NCI-H2196 (cell line): Measurements from ENCODE around the gene SLC24A3.

ENCODE experiments used
- DNase-seq: peaks from one replicate; lab custom pipeline; 2025; ENCODE audit not compliant: unreplicated experiment; lab: John Stamatoyannopoulos, UW

Gene SLC24A3

DNA sequence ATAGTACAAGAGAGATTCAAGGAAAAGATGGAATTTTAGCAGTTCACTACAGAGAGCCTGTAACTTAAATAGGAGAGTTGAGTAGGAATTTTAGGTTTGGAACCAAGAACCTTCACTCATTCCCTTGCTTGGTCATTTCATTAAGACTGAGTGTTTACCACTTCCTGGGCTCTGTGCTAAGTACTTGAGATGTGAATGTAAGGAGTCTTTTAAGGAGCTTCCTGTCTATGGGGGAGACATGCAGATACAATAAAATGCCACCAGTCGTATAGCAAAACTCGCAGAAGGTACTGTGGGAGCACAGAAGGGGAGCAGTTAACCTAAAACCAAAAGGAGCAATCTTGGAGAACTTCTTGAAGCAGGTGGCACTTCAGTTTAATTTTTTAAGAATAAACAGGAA lies 204.2 kb downstream of the SLC24A3 start:
- no peak for DNase-seq

DNA sequence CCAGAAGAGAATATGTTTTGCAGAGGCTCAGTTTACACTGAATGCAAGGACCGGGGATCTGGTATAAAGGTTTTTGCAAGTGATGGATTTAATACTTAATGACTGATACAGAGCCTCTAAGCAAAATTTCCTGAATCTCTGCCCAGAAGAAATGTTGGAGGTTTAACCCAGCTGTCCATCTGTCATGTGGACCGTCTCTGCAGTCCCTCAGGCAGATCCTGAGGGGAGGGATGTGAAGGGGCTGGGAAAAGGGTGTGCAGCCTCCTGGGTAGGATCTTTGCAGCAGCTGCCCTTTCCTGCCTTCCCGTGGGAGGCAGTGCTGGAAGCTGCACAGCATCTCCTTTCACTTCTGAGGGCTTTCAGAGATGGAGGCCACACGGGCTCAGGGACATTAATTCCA lies 207.0 kb downstream of the SLC24A3 start:
- no peak for DNase-seq

DNA sequence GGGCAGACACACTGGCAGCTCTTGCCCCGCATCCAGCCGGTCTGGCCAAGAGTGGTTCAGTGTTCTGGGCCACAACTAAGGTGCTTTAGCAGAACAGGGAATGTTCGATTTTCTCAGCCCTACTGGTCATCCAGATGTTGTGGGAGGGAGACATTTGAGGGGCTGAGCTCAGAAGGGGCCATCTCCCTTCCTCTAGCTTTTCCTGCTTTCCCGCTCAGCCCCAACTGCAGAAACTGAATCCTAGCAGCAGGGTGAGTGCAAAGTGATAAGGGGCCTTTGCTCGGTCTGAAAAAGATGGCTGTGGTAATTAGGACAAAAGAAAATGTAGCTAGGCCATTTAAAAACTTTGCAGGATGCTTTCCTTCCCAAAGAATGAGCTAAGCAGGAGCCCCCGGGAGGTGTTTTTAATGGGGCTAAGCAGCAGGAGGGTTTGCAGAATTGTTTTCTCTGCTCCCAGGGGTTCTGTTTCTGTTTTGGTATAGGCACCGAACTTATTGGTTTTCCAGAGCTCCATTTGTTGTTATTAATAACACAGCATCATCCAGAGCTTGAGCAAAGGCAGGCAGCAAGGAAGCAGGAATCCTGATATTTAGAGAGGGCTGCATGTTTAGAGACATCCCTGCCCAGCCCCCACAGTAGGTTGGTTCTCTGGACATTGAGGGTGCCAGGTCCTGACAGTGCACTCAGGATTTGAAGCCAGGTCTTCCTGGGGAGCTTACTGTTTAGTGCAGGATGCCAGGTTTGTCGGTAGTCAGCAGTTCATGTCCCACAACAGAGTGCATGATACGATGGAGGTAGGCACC lies 210.9 kb downstream of the SLC24A3 start:
- DNase-seq, result no peak

DNA sequence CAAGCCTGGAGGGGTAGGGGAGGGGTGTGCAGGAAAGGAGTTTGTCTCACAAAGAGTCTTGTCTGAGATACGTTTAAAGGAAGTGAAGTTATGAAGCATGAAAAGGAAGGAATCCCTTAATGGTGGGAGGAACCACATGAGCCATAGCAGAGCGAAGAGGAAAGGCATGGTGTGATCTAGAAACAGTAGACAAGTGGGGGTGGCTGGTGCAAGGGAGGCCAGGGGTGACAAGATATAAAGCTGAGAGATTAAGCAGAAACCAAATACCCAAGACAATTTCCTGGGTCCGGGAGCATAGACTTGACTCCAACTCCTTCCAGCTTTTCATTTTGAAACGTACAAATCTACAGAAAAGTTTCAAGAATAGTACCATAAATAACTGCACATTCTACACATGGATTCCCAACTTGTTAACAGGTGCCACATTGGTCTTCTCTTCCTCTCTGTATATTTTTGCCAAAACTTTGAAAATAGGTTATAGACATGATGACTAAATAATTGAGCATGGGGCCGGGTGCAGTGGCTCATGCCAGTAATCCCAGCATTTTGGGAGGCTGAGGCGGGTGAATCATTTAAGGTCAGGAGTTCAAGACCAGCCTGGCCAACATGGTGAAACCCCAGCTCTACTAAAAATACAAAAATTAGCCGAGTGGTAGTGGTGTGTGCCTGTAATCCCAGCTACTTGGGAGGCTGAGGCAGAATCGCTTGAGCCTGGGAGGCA lies 211.6 kb downstream of the SLC24A3 start:
- no peak for DNase-seq

- DNase-seq, result no peak
Observed at GRCh38 chr20:19426356-19426755, 213.9 kb downstream of the SLC24A3 start.

DNA sequence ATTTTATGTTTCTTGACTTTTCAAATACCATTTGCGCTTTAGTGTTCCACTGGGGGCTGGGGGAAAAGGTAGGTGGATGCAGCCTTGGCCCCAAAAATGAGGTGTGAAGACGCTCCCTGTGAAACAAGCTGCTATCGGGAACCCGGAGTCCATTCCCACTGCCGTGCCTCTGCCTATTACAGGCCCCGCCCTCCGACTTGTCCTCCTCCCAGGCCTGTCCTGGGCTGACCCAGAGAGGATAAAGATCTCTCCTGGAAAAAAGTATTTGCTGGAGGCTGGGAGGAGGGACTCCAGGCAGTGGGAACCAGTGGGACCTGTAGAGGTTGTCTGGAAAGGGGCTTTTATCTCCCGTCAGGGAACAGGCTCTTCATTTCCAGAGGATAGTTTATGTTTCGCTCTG lies 215.0 kb downstream of the SLC24A3 start:
- no peak for DNase-seq

DNA sequence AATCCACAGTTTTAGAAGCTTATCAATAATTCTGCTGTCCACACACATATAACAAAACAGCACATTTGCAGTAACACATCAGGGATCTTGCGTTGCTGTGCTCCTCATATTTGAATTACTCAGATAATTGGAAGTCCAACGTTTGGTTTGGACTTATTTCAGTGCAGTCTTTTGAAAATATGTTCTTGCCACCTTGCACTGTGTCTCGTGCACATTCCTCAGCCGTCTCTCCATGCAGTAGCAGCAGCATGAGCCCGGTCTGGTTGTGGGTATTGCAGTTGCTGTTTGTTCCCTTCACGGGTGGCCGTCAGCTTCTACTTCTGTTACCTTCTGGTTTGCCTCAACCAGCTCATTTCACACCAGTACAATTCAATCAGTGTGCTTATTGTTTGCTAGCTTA lies 215.5 kb downstream of the SLC24A3 start:
- no peak for DNase-seq

- no peak for DNase-seq
Observed at GRCh38 chr20:19428324-19428723, 215.9 kb downstream of the SLC24A3 start.

- no peak for DNase-seq
Observed at GRCh38 chr20:19429538-19429937, 217.1 kb downstream of the SLC24A3 start.

DNA sequence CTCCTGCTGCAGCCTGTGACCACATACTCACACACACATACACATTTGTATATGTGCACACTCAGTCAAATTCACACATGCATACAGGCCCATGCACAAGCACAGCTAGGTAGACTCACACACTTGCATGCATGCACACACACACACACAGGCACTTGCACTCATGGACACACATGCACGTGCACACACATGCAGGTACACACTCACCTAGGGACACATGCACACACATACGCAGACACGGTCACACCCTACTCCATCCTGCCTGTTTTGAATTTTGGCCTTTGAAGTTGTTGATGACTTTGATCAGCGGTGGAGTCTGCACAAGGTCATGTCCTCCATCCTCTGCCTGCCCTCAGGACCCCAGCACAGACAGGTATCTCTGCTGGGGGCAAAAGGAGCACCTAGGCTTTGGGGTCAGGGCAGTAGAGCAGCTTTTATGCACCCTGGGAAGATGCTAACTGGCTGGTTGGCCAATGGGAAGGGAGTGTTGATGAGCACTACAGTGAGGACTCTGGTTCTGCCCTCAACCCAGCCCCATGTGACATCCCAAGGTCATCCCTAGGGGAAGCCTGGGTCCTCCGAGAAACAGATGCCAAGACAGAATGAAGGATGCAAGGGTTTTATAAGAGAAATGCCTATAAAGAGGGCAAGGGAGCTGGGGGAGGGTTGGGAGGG lies 218.3 kb downstream of the SLC24A3 start:
- DNase-seq, result no peak

DNA sequence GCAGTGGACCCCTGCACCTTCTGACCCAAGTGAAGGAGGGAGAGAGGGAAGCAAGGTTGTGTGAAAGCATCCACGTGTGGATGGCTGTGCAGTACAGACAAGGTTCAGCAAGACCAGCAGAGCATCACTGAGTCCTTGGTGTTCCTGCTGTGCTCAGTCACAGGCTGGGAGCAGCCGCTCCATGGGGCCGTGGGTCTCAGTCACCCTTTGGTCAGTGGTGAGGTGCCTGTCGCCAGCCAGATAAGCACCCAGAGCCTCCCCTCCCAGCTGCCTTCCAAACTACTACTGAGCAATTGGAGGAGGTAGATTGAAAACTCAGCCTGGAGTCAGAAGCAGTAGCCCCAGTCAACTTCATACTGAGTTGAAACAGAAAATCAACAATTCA lies 218.9 kb downstream of the SLC24A3 start:
- DNase-seq, result no peak

- no peak for DNase-seq
Observed at GRCh38 chr20:19431906-19432305, 219.5 kb downstream of the SLC24A3 start.

DNA sequence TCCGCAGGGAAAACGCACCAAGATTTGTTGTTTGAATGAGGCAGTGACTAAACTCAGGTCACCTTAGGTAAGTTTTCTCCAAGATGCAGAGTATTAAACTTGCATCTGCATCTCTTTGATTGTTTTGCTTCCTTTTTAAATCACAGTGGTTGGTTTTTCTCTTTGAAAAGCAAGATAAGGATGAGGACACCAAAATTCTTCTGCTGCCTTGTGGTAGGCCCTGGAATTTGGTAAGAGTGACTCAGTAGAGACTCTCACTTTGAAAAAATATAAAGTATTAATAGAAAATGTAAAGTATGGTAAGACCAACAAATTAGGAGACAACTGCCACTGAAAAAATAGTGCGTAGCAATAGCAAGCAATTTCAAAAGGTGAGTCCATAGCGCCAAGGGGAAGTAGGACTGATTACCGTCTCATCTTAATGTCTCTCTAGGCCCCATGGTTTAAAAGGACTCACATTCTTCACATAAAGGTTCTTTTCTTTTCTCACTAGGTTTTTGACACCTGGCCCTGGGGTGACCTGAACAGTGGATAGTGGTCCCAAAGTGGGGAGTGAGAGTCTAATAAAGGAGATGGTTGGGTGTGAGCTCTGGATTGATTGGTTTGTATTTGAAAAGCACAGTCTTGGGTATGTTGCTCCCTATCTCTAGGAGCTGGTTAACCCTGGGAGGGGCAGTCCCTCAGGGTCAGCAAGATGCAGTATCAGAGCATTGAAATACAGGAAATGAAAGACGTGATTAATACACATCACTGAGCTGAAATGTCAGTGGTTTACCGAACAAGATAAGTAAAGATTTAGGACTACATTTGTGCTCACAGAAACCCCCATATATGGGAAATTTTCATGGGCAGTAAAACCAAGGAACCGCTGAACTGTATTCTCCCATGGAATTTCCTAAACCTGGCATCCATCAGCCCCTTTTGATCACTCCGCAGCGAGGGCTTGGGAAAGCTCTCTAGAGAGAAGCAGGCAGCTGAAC lies 221.2 kb downstream of the SLC24A3 start:
- no peak for DNase-seq

DNA sequence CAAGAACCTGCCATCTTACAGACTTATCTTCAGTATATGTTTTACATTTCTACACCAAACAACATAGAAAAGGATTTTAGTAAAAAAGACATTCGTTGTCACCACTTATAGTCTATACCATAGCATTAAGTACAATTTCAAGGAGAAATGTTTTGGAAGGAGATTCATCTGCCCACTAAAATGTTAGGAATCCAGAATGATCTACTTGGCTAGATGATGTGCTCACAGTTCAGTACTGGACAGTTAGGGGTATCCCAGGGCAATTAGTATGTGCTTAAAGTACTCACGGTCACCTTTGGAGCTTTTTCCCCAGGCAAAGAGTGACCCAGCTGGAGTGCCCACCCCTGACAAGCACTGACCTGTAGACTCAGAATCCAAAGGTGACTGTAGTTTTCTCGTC lies 222.9 kb downstream of the SLC24A3 start:
- no peak for DNase-seq

- DNase-seq, result no peak
Observed at GRCh38 chr20:19435821-19436220, 223.4 kb downstream of the SLC24A3 start.

- DNase-seq, result no peak
Observed at GRCh38 chr20:19438488-19438887, 226.0 kb downstream of the SLC24A3 start.

DNA sequence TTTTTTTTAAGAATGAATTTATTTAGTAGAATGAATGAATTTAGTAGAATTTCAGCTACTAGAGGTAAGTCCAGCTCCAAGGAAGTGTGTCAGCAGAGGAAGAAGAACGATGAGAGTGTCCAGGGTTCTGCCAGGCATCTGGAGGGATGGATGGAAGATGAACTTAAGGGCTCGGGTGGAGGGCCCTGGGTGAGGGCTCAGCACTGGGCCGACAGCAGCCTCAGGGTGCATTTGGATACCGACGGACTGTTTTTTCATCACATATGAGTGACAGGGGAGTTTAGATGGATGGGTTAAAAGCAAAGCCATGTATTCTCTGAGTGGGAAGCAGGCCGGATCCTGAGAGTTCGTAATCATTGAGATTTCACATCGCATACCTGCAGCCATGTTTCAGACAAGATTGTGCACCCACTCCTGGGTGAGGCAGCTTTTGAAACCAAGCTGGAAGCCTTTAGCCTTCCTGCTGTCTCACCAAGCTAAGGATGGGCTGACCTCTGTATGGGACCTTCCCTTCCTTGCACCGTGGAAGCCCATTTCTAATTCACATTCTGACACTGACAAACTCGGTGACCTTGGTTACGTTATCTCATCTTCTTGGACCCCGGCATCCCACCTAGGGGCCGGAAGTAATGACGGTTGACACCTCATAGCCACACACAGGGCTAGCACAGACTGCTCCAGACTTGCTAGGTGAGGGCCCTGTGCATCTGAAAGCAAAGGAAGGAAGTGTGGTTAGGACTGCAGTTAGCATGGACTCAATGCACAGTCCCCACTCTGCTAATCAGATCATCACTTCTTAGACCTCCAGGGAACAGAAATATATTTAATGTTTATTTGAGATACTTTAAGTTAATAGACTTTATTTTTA lies 228.5 kb downstream of the SLC24A3 start:
- no peak for DNase-seq

- DNase-seq, result no peak
Observed at GRCh38 chr20:19446246-19446645, 233.8 kb downstream of the SLC24A3 start.

GRCh38 chr20:19448632-19449031 lies 236.2 kb downstream of the SLC24A3 start:
- no peak for DNase-seq

DNA sequence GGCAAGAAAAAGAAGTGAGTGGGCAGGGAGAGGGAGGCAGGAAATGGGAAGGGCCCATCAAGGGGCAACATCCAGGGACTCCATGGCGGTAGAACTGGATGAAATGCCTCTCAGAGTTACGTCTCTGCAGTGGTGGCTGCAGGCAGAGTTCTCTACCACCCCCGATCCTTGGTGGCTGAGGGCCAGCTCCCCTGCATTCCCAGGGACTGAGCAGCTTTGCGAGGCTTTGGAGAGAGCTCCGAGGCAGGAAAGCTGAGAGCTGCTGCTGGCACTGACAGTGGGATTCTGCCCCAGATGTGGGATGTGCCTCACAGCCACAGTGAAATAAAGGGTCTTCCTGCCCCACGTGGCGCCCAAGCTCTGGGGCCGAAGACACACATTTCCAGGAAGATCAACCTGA lies 236.6 kb downstream of the SLC24A3 start:
- DNase-seq, result no peak
